Measurements from ENCODE around the gene RNF114. TPM values are rescaled to one million over a fixed set of nuclear protein-coding genes. Genes with fewer than 3 reads are reported as not detected.
"Not testable (repeated sequence)": the region's sequence is repeated elsewhere in the genome, so short reads cannot be mapped to it uniquely, and the experiment has no call there.

The RNF114 gene
- total RNA-seq, 1 experiment from 2014 or later, result 292 TPM

DNA sequence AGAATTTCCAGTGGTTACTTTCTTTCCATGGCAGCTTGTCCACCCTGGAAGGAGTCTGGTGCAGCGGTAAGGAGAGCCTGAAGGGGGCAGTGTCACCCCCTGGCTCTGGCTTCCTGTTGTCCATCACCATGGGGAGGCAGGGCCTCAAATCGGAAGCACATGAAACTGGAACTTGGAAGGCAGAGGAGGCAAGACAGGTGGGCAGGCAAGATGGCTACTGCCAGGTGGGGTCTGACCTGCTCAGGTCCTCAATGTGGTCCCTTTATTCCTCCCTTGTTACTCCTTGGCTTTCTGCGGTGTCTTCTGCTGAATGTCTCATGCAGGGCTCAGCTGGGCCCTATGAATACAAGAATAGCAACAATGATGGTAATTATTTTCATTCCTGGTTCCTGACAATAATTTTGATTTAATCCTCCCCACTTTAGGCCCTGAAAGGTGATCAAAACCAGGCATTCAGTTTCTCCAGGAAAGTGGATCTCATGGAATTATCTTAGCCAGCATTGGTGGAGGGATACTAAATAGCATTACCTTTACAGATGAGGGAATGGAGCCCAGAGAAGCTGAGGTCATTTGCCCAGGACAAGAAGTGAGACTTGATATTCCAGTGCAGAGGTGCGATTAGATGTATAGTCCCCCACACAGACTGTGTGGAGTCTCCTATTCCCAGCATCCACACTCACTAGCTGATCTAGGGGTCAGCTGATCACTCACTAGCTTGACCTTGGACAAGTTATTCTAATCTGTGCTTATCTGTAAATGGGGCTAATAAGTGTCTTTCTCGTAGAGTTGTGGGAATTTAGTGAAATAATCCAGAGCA, 29.0 kb downstream of the RNF114 start:
- DNase-seq (ENCODE audit: low read depth), result peak; percentile 59

- no peak for DNase-seq (ENCODE audit: low read depth)
Measured at GRCh38 chr20:49965781-49966305, 29.6 kb downstream of the RNF114 start.

DNA sequence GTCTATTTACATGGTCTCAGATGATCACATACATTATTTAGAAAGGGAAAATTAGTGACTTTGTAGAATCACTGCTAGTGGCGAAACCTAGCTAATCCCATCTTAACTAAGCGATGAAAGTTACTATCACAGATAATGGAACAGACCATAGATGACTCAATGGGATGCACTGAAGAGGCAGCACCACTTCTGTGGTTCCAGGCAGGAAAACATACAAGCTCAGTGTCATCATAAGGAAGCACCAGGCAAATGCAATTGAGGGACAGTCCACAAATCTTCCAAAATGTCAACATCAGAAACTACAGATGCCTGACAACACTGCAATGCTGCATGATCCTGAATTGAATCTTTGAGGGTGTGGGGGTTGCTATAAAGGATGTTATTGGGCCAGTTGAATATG, 30.7 kb downstream of the RNF114 start:
- no peak for DNase-seq (ENCODE audit: low read depth)

DNA sequence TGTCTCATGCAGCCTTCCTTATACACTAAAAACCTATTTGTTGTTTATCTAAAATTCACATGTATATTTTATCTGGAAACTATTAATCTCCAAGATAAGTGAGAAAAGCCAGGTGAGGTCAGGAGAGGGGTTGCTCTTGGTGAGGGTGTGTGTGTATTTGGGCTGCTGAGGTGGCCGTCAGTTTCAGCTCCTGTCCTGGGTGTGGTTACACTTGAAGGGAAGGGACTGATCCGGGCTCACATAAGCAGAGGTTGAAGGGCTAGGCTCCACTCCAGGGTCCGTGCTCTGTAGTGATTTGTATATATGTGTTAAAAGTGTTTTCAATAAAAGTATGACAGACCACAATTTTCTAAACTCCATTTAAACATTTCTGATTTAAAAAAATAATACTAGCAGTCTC, 33.0 kb downstream of the RNF114 start:
- DNase-seq (ENCODE audit: low read depth), result no peak

DNA sequence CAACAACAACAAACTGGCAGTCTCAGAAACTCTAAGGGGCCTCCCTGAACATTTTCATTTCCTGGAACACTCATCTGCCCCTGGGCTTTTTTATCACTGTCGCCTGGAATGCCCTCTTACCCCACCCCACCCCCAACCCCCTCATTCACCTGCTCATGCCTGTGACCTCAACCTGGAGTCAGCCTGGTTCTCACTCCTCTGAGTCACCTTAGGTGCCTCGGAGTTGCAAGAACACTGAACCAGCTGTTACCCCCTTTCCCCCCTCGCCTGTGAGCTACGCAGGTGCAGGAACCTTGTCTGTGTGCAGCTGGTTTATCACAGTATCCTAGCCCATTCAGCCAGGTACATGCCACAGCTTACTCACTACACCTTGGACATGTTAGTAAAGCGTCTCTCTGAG, 33.7 kb downstream of the RNF114 start:
- no peak for DNase-seq (ENCODE audit: low read depth)

DNA sequence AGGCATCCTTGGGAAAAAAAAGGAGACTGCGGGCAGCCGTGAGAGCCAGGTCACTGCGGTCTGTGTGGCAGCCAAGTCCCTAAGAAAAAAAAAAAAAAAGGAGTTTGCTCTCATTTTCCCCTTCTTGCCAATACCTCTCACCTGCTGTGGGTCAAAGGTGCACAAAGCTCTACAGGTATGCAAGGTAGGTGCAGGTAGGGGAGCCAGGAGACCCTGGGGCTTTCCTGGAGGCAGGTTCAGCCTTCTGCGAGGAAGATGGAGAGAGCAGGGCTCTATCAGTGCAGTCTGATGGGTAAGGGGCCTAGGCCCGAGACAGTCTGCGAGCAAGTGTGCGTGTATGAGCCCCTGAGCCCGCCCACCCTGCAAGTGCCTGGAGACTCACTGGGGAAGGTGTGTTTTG, 34.3 kb downstream of the RNF114 start:
- DNase-seq (ENCODE audit: low read depth), result no peak

DNA sequence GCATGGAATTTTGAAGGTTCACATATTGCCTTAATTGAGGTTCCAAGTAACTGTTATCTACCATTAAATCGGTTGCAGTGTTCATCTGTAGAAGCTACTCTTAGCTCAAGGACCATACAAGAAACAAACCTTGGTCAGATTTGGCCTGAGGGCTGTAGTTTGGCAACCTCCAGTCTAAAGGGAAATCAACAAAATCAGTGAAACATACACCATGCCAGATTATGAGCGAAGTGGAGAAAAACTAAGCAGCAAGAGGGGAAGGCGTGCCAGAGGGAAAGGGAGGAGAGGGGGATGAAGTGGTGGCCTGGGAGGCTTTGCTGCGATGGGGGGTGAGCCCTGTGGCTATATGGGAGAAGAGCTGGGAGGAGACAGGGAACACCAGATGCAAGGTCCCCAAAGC, 37.8 kb downstream of the RNF114 start:
- DNase-seq (ENCODE audit: low read depth), result no peak

DNA sequence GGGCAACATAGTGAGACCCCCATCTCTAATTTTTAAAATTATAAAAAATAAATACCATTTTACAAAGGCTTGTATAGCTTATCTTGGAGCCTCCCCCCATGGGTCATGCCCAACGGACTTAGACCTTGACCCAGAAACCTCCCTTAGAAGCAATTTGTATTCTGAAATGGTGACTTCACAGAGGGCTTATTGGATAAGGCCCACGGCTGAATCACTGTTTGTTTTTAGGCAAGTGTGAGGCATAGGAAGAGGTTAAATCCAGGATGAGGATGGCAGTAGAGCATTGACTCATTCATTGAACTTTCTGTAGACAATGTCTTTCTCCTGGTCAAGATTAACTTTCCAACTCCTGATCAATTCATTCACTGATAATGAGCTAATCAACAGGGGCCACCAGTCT, 40.3 kb downstream of the RNF114 start:
- DNase-seq (ENCODE audit: low read depth), result peak; percentile 48

GRCh38 chr20:49977740-49978139, 41.5 kb downstream of the RNF114 start:
- DNase-seq (ENCODE audit: low read depth), result not testable (repeated sequence)

- no peak for DNase-seq (ENCODE audit: low read depth)
Measured at GRCh38 chr20:49978685-49979029, 42.5 kb downstream of the RNF114 start.

GRCh38 chr20:49979030-49979832, 43.0 kb downstream of the RNF114 start:
- DNase-seq (ENCODE audit: low read depth), result peak; percentile 54

GRCh38 chr20:49980140-49981008, 44.2 kb downstream of the RNF114 start:
- DNase-seq (ENCODE audit: low read depth), result no peak

- no peak for DNase-seq (ENCODE audit: low read depth)
Measured at GRCh38 chr20:49981218-49982071, 45.2 kb downstream of the RNF114 start.

- no peak for DNase-seq (ENCODE audit: low read depth)
Measured at GRCh38 chr20:49982072-49982345, 45.8 kb downstream of the RNF114 start.

GRCh38 chr20:49982346-49983122, 46.3 kb downstream of the RNF114 start, which contains the start of gene SNAI1:
TSS of gene SNAI1 (plus strand) at chr20:49982980. CDS start at chr20:49983060, 80 bp downstream.
- peak; percentile 87 for DNase-seq (ENCODE audit: low read depth)

- no peak for DNase-seq (ENCODE audit: low read depth)
Measured at GRCh38 chr20:49983123-49983847, 47.1 kb downstream of the RNF114 start.

- no peak for DNase-seq (ENCODE audit: low read depth)
Measured at GRCh38 chr20:49983848-49984408, 47.7 kb downstream of the RNF114 start.

- no peak for DNase-seq (ENCODE audit: low read depth)
Measured at GRCh38 chr20:49984426-49985153, 48.4 kb downstream of the RNF114 start.

GRCh38 chr20:49985157-49985556, 49.0 kb downstream of the RNF114 start:
- DNase-seq (ENCODE audit: low read depth), result no peak

Data from Daoy (cell line).